NCI-H748 treated with DMSO at 0.1 percent for 48 hours (cell line): ENCODE results near the gene GDPD4.

Experiments used
- DNase-seq: peaks from one replicate; lab custom pipeline; 2025; lab: John Stamatoyannopoulos, UW

Gene GDPD4

DNA sequence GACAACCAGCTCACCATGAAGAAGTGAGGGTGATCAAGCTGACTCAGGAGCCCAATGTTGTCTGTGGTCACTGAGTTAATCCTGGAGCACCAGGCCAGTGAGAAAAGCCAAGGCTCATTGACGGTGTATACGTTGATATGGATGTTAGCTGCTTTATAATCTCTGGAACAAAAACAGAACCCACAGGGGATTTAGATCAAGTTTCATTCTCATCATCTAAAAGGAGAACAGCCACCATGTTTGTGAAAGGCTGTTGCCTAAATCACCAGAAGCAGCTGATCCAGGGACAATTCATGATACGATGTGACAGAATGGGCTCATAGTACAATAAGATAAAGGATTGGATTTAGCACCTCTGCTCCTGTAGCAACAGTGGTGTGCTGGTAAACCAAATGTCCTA lies 68.5 kb downstream of the GDPD4 start:
- DNase-seq: no peak

DNA sequence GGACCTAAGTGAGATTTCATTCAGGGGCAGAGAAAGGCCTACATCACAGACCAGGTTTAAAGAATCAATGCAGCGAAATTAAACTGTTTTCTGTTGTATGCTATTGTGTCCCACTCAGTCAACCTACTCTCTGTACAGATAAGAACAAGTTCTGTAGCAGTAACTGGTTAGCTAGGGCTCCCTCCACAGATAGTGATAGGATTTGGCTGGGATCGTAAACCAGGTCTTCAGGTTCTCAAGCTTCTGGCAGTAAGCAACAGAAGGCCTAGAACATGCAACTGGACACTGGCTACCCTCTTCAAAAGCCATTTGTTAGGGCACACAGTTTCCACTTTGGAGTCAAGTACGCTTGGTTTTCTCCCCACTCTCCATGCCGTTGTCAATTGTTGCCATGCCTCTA lies 69.2 kb downstream of the GDPD4 start:
- DNase-seq: no peak

DNA sequence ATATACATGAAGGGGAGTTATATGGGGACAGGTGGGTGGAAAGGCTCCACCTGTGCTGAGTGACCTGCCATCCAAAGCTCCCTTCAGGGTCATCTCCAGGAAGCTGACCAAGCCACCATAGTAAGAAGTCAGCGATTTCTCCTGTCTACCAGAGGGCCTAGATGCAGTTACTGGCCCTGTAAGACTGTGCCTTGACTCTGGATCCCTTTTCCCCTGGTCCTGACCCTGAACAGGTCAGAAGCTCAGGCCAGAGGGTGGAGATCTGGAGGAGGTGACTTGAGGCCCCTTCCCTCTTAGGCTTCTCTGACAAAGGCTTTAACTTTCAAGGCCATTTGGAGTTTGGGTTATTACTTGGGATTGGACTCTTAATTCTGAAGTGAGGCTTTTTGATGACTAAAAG lies 69.7 kb downstream of the GDPD4 start:
- DNase-seq: no peak

DNA sequence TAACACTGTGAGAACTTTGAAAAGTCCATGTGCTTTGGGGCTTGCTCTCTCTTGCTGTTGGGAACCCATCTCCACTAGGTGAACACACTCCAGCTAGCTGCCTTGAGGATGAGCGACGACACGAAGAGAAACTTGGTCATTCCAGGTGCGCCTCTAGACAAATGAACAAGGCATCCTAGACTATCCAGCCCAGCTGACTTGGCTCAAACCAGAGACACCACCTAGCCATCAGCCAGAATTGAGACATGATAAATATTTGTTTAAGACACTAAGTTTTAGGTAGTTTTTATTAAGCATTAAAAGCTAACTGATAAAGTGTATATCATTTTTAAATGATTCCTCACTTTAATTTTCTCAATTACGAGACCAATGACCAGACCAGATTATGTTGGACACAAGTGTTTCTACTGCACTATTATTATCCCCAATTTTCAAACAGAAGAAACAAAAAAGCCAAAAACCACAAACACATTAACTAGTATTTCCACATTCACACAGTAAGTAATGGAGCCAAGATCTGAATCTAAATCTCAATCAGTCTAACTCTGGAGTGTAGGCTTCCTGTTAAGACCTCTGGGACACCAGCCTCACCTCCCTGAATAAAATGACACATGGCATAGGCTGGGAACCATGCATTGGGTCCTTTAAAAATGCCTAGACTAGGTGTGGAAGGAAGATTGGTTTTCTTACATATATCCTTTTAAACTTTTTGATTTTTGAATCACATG lies 70.4 kb downstream of the GDPD4 start:
- no peak for DNase-seq

DNA sequence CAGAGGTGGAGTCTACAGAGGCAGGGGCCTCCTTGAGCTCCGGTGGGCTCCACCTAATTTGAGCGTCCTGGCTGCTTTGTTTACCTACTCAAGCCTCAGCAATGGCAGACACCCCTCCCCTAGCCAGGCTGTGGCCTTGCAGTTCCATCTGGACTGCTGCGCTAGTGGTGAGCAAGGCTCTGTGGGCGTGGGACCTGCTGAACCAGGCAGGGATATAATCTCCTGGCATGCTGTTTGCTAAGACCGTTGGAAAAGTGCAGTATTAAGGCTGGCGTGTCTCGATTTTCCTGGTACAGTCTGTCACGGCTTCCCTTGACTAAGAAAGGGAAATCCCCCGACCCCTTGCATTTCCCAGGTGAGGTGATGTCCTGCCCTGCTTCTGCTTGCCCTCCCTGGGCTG lies 77.7 kb downstream of the GDPD4 start:
- DNase-seq: no peak

DNA sequence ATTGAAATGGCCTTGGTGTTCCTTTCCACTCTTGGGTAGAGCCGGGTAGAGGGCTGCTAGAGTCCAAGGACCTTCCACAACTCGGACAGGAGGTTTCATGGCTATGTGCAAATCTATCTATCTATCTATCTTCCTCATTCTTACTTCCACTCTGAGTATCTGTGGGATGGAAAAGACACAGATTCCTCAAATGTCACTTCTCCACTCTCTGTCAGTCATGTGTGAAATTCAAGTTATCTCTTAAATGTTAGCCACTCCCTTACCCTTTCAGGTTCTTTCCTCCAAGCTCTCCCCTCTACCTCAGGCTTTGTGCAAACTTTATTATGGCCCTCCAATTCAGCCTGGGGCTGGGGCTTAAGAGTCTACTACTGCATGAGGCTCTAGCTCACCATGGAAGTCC lies 84.3 kb downstream of the GDPD4 start:
- DNase-seq: no peak

DNA sequence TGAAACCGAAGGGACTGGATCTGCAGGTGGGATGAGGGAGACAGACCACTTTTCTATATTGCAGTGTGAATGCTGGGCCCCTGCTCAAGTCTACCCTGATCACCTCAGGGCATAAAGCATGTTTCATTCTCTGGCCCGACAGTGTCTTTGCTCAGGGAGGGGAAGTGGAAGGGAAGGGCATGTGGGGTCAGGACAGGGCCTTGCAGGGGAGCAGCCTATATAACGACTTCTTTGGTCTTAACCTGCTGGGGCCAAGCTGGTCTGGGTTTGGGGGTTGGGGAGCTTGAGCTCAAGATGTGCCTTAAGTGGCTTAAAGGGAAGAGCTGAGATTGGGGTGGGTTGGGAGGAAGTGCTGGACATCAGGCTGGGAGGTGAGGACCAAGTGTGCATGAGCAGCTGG lies 86.4 kb downstream of the GDPD4 start:
- DNase-seq: no peak

DNA sequence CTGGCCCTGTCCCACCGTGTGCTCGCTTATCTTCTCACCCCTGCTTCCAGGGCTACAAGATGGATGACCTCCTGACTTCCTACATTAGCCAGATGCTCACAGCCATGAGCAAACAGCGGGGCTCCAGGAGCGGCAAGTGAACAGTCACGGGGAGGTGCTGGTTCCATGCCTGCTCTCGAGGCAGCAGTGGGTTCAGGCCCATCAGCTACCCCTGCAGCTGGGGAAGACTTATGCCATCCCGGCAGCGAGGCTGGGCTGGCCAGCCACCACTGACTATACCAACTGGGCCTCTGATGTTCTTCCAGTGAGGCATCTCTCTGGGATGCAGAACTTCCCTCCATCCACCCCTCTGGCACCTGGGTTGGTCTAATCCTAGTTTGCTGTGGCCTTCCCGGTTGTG lies 86.9 kb downstream of the GDPD4 start:
- no peak for DNase-seq

DNA sequence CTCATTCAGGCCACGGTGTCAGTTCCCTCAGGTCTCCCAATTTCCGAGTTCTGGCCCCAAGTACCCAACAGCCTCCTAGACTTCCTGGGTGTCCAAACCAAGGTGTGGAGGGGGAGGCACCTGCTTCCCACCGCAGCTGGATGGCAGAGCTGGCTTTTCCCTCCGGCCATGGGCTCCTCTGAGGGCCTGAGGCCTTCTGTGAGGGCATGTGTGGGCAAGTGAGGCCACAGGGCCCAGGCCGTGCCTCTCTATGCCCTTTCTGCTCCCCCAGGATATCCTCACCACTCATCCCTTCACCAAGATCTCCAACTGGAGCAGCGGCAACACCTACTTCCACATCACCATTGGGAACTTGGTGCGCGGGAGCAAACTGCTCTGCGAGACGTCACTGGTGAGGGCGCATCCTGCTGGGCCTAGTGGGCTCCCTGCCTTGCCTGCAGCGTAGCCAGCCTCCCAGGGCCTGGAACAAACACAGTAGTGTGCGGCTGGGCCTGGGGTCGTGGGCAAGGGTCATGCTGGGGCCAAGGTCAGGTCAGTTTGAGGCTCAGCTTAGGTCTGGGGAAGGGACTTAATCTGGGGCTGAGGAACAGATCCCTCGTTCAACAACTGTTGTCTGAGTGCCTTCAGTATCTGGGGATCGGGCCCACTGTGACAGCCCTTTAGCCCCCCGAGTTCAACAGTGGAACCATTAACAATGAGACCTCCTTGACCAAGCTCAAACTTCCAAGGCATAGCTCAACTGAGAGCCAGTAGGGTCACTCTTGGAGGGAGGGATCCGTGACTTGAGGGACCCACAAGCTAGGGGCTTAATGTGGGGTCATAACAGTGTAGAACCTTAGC lies 87.7 kb downstream of the GDPD4 start:
- DNase-seq: no peak

DNA sequence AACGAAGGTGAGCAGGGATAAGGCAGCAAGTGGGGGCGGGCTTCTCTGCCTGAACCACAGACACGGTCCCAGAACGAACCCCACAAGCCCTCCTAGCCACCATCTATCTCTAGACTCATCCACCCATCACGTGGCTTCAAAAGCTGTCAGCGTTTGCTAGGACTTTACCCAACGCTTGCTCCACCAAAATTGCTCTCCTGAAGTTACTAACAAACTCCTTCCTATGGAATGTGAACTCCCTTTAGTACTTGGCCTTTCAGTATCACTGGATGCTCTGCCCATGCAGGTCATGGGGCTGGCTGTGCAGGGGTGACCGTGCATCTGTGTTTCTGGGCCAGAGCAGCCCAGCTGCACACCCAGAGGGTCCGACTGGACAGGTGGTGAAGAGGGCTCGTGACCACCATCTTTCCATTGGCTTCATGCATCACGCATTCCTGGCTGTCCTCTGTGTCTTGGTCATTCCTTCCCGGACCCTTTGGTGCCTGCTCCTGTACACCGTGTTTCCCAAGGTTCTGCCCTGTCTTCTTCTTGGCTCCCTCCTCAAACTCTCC lies 88.4 kb downstream of the GDPD4 start:
- no peak for DNase-seq

DNA sequence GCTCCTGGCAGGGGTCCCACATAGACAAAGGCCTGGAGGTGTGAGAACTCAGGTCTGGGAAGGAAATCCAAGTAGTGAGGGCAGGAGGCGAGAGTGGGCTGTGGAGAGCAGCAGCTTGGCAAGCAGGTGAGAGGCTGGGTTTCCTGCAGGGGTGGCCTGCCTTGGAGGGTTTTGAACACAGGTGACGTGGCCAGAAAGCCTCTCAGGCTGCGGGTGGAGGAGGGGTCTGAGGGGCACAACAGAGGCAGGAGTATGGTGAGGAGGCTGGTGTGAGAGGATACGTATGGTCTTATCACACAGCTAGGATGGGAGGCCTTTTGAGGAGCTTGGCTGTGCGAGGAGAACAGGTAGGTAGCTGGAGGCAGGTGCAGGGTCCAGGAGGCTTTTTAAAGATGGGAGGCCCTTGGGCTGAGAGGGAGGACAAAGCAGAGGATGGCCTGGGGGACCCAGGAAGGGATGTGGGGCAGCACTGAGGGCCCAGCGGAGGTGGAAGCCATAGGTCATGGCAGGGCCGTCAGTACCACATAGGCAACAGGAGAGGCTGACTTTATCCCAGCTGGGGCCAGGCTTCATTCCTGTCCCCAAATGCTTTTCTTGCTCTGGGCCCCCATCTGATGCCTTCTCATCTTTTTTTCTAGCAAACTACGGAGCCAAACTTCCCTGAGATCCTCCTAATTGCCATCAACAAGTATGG lies 89.0 kb downstream of the GDPD4 start:
- no peak for DNase-seq

DNA sequence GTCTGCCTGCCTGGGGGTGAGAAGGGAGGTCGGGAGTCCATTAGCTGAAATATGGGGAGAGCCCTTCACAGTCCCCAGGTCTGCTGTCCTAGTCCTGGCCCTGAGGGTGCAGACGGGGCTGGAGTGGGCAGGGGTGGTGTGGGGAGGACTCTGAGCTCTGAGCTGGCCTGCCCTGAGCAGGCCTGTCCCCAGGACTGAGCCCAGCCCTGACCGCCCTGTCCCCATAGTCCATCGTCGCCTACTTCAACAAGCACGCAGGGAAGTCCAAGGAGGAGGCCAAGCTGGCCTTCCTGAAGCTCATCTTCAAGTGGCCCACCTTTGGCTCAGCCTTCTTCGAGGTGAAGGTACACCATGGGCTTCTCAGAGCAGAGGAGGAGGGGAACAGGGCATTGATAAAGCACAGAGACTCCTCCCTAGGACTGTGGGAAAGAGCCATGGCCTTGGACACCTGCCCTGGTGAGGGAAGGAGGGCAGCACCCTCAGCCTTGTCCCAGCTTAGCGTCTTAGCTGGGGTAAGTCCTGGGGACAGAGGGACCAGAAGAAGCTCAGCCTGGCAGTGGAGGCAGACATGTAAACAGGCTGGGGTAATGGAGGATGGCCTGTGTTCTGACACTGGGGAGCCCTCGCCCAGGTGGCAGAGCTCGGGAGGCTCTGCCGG lies 89.8 kb downstream of the GDPD4 start:
- DNase-seq: no peak

DNA sequence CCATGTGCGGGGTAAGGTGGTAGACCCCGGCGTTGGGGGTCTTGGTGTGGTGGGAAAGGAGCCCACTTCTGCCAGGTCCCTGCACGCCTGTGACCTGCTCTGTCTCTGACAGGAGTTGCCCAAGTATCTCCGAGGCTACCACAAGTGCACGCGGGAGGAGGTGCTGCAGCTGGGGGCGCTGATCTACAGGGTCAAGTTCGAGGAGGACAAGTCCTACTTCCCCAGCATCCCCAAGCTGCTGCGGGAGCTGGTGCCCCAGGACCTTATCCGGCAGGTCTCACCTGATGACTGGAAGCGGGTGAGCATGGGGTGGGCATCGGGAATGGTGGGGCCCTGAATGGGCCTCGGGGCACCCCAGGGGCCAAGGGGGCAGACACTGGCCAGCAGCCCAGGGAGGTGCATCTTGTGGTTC lies 90.4 kb downstream of the GDPD4 start:
- no peak for DNase-seq

DNA sequence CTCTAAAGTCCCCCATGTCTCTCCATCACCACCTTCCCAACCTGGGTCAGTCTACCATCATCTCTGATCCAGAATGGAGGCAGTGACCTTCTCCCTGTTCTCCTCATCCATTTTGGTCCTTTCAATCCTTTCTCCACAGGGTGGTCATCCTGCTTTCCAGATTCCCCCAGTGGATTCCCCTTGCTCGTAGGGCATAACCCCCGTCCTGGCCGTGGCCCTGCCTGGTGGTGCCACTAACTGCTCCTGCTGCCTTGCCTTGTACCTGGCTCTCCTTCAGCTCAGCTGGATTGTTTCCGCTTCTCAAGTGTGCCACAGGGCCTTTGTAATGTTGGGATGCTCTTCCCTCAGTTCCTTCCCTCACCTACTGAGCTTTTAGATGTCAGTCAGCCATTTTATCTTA lies 91.8 kb downstream of the GDPD4 start:
- DNase-seq: no peak

DNA sequence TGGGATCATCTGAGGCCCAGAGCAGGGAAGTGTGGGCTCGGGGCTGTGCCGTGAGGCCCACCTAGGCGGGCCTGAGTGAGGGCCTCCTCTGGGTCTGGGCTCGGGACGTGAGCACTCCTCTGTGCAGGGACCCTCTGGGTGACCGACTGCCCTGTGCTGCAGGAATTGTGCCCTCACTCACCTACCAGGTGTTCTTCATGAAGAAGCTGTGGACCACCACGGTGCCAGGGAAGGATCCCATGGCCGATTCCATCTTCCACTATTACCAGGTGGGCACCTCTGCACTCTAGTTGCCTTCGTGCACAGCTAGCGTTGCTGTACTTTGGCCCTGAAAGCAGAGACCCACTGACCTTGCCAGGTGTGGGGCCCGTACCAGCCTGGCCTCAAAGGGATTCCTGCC lies 93.0 kb downstream of the GDPD4 start:
- DNase-seq: no peak

DNA sequence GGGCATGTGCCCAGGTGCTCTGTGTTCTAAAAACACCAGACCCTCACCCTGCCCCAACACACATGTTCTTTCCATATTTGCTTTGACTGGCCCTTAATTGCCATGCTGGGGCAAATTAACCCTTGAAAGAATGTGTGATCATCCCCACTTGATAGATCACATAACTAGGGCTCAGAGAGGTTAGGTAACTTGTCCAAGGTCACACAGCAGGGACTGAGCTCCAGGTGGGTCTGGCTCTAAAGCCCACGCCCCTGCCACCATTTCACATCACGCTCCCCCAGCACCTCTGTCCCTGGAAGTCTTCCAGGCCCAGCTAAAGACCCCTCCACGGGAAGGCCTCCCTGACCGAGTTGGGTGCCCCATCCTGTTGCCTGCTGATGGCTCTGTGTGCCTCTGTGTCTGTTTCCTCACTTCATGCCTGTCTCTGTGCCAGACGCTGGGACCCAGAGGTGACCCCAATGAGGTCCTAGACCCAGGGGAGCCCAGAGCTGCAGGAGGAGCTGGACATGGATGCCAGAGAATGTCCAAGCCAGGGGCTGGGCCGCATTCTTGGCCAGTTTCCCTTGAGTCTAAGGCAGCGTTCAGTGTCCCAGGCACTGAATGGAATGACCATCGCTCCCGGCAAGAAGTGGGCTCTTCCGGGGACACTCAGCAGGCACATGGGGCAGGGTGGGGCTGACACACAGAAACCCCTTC lies 93.7 kb downstream of the GDPD4 start:
- no peak for DNase-seq

DNA sequence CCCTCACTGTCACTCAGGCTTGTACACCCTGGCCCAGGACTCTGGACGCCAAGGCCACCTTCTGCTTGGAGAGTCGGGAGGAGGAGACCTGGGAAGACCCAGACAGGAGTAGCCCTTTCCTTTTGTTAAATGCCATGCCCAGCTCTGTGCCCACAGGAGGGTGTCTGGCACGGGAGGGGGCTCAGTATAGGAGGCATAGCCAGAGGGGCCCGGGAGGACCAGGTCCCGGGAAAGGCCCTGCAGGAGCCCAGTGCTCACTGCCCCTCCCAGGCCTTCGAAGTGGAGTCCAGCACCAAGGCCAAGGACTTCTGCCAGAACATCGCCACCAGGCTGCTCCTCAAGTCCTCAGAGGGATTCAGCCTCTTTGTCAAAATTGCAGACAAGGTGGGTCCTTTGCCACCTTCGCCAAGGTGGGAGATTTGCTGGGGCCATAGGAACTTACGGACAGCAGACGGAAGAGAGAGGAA lies 94.4 kb downstream of the GDPD4 start:
- no peak for DNase-seq

DNA sequence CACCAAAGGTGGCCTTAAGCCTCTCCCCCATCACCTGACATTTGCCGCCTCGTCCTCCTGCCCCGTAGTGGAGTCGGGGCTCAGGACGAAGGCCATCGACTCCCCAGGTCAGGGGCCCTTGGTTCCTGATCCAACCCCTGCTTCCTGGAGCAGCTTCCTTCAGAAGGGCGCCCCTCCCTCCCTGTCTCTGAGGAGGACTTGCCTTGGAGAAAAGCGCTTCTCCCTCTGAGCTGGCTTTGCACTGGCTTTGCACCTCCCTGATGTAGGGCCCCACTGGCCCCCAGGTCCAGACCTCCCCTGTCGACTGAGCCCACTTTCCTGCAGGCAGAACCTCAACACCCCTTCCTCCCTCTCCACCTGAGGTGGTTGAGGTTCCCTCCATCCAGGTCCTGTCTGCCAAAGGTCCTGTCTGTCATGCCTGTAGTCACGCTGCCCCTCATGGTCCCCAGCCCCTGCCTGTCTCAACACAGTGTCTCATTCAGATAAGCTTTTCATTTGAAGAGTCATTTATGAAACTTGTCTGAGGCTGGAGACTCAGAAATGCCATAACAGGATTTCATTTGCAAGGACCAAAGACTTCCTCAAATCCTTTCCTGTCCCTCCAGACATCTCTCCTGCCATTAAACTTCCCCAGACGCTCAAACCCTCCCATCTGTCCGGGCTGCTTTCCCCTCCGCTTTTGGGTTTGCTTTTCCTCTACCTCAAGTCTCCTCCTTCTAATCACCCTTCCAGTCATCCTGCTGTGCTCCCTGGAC lies 95.0 kb downstream of the GDPD4 start:
- no peak for DNase-seq

DNA sequence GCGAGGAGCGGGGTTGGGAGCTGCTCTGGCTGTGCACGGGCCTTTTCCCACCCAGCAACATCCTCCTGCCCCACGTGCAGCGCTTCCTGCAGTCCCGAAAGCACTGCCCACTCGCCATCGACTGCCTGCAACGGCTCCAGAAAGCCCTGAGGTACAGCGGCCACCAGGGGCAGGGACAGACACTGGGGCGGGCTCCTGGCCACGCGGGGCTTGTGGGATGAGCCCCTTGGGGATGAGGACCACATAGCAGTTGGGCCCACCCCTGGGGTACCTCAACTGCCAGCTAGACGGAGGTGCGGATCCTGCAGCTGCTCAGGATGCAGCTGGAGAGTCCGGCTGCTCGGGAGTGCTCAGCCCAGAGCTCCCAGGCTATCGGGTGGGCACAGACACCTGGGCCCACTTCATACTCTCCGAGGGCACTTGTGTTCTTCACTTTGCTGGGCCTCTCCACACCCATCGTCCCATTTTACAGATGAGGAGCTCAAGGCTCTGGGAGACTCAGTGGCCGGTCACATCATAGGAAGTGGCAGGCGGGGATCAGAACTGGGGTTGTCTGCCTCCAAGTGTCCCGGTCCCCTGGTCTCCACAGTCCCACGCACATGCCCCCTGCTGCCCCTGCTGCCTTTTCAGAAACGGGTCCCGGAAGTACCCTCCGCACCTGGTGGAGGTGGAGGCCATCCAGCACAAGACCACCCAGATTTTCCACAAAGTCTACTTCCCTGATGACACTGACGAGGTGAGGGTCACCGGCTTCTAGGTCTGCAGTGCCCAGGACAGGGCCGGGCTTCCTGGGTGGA lies 95.8 kb downstream of the GDPD4 start:
- DNase-seq: no peak
